GM18507 (cell line): ENCODE data around the gene TAF4B.
"Not testable (repeated sequence)": the region's sequence is repeated elsewhere in the genome, so short reads cannot be mapped to it uniquely, and the experiment has no call there.

Source experiments
- DNase-seq: peaks from one replicate; pipeline ENCODE4 v3.0.0; 2011; ENCODE audit warnings: low read depth; ENCODE audit not compliant: insufficient read length; ENCODE audit errors: extremely low spot score
- FAIRE-seq: peaks from 2 replicates; lab custom pipeline; 2011; peaks lifted over from hg19 to GRCh38; lab: Jason Lieb, UNC

The TAF4B gene

GRCh38 chr18:26301681-26302080, 75.4 kb downstream of the TAF4B start:
- FAIRE-seq (no peak), DNase-seq (no peak)

- DNase-seq, FAIRE-seq: not testable (repeated sequence)
Measured at GRCh38 chr18:26303222-26303621, 77.0 kb downstream of the TAF4B start.

- FAIRE-seq (no peak), DNase-seq (no peak)
Measured at GRCh38 chr18:26304511-26304910, 78.3 kb downstream of the TAF4B start.

GRCh38 chr18:26307161-26307773, 81.0 kb downstream of the TAF4B start:
- DNase-seq (peak; percentile 46), FAIRE-seq (peak; percentile 76)

- DNase-seq (no peak), FAIRE-seq (no peak)
Measured at GRCh38 chr18:26309281-26309680, 83.0 kb downstream of the TAF4B start.

GRCh38 chr18:26312199-26312598, 86.0 kb downstream of the TAF4B start:
- DNase-seq, result no peak

GRCh38 chr18:26317398-26317797, 91.2 kb downstream of the TAF4B start:
- FAIRE-seq, result no peak

More at GRCh38 chr18:26312199-26312598, 86.0 kb downstream of the TAF4B start:
- FAIRE-seq, result no peak

GRCh38 chr18:26320686-26321085, 94.4 kb downstream of the TAF4B start:
- DNase-seq, result no peak
- no peak for FAIRE-seq

More at GRCh38 chr18:26317398-26317797, 91.2 kb downstream of the TAF4B start:
- DNase-seq, result no peak

- FAIRE-seq, result no peak
- DNase-seq, result no peak
Measured at GRCh38 chr18:26322890-26323653, 96.8 kb downstream of the TAF4B start.

- FAIRE-seq (no peak), DNase-seq (no peak)
Measured at GRCh38 chr18:26325771-26326170, 99.5 kb downstream of the TAF4B start.

- no peak for DNase-seq
- no peak for FAIRE-seq
Measured at GRCh38 chr18:26327062-26327461, 100.8 kb downstream of the TAF4B start.

- no peak for DNase-seq
- no peak for FAIRE-seq
Measured at GRCh38 chr18:26332991-26333390, 106.7 kb downstream of the TAF4B start.

GRCh38 chr18:26335156-26335555, 108.9 kb downstream of the TAF4B start:
- no peak for FAIRE-seq
- no peak for DNase-seq

- DNase-seq, result no peak
- FAIRE-seq, result no peak
Measured at GRCh38 chr18:26335571-26336487, 109.6 kb downstream of the TAF4B start.

GRCh38 chr18:26336572-26336971, 110.3 kb downstream of the TAF4B start:
- FAIRE-seq (no peak), DNase-seq (no peak)

- FAIRE-seq, result no peak
- no peak for DNase-seq
Measured at GRCh38 chr18:26342646-26343045, 116.4 kb downstream of the TAF4B start.

- FAIRE-seq (no peak), DNase-seq (no peak)
Measured at GRCh38 chr18:26350961-26351360, 124.7 kb downstream of the TAF4B start.

GRCh38 chr18:26356045-26356785, 130.0 kb downstream of the TAF4B start:
- DNase-seq, result no peak
- peak; percentile 63 for FAIRE-seq

GRCh38 chr18:26357960-26358359, 131.7 kb downstream of the TAF4B start:
- DNase-seq, result no peak
- FAIRE-seq, result peak; percentile 26
